SHP77 treated with DMSO at 0.1 percent for 48 hours (cell line): ENCODE data around the gene HGFAC.

Experiments used
- DNase-seq: peaks from one replicate; lab custom pipeline; 2025; lab: John Stamatoyannopoulos, UW

Gene HGFAC

GRCh38 chr4:3462790-3463415 is 21.1 kb downstream of the HGFAC start, which contains the start of gene DOK7:
Gene DOK7 (plus strand): TSS chr4:3463306. CDS start chr4:3463376, 70 bp downstream.
- no peak for DNase-seq

- DNase-seq, result no peak
Measured at GRCh38 chr4:3463556-3464348, 22.0 kb downstream of the HGFAC start.

- DNase-seq, result no peak
Measured at GRCh38 chr4:3464349-3464905, 22.7 kb downstream of the HGFAC start.

GRCh38 chr4:3464911-3465697 is 23.3 kb downstream of the HGFAC start:
- DNase-seq, result no peak

GRCh38 chr4:3465698-3466671 is 24.2 kb downstream of the HGFAC start:
- DNase-seq, result no peak

GRCh38 chr4:3466691-3467600 is 25.2 kb downstream of the HGFAC start:
- no peak for DNase-seq

- no peak for DNase-seq
Measured at GRCh38 chr4:3467601-3468031, 25.8 kb downstream of the HGFAC start.

GRCh38 chr4:3468154-3468553 is 26.4 kb downstream of the HGFAC start:
- no peak for DNase-seq

GRCh38 chr4:3468804-3469203 is 27.0 kb downstream of the HGFAC start:
- DNase-seq, result no peak

- DNase-seq, result no peak
Measured at GRCh38 chr4:3469386-3470243, 27.8 kb downstream of the HGFAC start.

- DNase-seq, result no peak
Measured at GRCh38 chr4:3470244-3471097, 28.7 kb downstream of the HGFAC start.

GRCh38 chr4:3471098-3471760 is 29.5 kb downstream of the HGFAC start:
- DNase-seq, result no peak

- DNase-seq, result no peak
Measured at GRCh38 chr4:3471886-3472285, 30.1 kb downstream of the HGFAC start.

GRCh38 chr4:3472411-3473141 is 30.8 kb downstream of the HGFAC start:
- no peak for DNase-seq

- DNase-seq, result no peak
Measured at GRCh38 chr4:3473181-3473950, 31.6 kb downstream of the HGFAC start.
